ENCODE measurements around the gene KRTAP5-7. TPM values are rescaled to one million over a fixed set of nuclear protein-coding genes. Genes with fewer than 3 reads are reported as not detected.

The KRTAP5-7 gene
- total RNA-seq: under 0.01 TPM in 1 of 2 replicates, not detected in the other

GRCh38 chr11:71526796-71527575 is at the start of gene KRTAP5-7:
Gene KRTAP5-7, plus strand, starts transcription at chr11:71527267. Its CDS starts 34 bp downstream, at chr11:71527301.

GRCh38 chr11:71537977-71538665 is 11.1 kb downstream of the KRTAP5-7 start, which contains the start of gene KRTAP5-8:
Gene KRTAP5-8, plus strand, starts transcription at chr11:71538025. Its CDS starts 31 bp downstream, at chr11:71538056.

GRCh38 chr11:71548120-71548519 is 21.1 kb downstream of the KRTAP5-7 start, which contains the start of gene KRTAP5-9:
Gene KRTAP5-9, plus strand, starts transcription at chr11:71548420. Its CDS starts 238 bp downstream, at chr11:71548658.

GRCh38 chr11:71565263-71565662 is 38.2 kb downstream of the KRTAP5-7 start, which contains the start of gene KRTAP5-10:
Gene KRTAP5-10, plus strand, starts transcription at chr11:71565563. Its CDS starts 25 bp downstream, at chr11:71565588.

Other genes with a start within 250 kb of the KRTAP5-7 start
- 26.3 and 40.2 TPM in 2 replicates for gene DHCR7, start 78.9 kb upstream of the KRTAP5-7 start, total RNA-seq
- gene NADSYN1, start 74.1 kb upstream of the KRTAP5-7 start, total RNA-seq: 75.8 and 85.8 TPM in 2 replicates
- gene KRTAP5-8, start 10.8 kb downstream of the KRTAP5-7 start, total RNA-seq: not detected in 2 replicates
- not detected in 2 replicates for gene KRTAP5-9, start 21.2 kb downstream of the KRTAP5-7 start, total RNA-seq
- 0.09 TPM in 1 of 2 replicates, not detected in the other for gene KRTAP5-10, start 38.3 kb downstream of the KRTAP5-7 start, total RNA-seq
- gene KRTAP5-11, start 55.6 kb downstream of the KRTAP5-7 start, total RNA-seq: not detected in 2 replicates